Fibroblast of the conjunctiva (primary cell): ENCODE measurements around the gene KYAT1.
A peak's percentile ranks its signal among the peaks of the same experiment; 100 is the strongest.

Experiments used
- DNase-seq: peaks from one replicate; pipeline ENCODE4 v3.0.0-alpha.2; 2010; ENCODE audit warnings: low read depth

The KYAT1 gene

GRCh38 chr9:128838338-128838737 lies 43.4 kb downstream of the KYAT1 start:
- DNase-seq: no peak

DNA sequence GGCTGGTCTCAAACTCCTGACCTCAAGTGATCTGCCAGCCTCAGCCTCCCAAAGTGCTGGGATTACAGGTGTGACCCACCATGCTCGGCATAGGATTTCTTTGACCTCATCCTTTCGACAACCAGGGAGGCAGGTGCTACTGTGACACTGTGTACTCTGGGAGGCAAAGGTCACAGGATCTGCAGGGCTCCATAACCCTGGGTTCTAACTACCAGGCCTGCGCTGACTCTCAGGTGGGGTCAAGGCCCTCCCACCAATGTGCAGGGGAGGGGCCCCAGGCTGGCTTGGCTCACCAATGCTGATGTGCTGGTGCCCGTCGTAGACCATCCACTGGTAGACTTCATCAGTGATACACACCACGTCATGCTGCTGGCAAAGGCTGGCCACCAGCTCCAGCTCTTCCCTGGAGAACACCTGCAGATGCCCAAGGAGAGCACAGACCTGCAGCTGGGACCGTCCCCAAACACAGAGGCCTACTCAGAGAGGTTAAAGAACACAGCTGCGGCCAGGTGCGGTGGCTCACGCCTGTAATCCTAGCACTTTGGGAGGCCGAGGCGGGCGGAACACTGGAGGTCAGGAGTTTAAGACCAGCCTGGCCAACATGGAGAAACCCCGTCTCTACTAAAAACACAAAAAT lies 45.1 kb downstream of the KYAT1 start:
- no peak for DNase-seq

DNA sequence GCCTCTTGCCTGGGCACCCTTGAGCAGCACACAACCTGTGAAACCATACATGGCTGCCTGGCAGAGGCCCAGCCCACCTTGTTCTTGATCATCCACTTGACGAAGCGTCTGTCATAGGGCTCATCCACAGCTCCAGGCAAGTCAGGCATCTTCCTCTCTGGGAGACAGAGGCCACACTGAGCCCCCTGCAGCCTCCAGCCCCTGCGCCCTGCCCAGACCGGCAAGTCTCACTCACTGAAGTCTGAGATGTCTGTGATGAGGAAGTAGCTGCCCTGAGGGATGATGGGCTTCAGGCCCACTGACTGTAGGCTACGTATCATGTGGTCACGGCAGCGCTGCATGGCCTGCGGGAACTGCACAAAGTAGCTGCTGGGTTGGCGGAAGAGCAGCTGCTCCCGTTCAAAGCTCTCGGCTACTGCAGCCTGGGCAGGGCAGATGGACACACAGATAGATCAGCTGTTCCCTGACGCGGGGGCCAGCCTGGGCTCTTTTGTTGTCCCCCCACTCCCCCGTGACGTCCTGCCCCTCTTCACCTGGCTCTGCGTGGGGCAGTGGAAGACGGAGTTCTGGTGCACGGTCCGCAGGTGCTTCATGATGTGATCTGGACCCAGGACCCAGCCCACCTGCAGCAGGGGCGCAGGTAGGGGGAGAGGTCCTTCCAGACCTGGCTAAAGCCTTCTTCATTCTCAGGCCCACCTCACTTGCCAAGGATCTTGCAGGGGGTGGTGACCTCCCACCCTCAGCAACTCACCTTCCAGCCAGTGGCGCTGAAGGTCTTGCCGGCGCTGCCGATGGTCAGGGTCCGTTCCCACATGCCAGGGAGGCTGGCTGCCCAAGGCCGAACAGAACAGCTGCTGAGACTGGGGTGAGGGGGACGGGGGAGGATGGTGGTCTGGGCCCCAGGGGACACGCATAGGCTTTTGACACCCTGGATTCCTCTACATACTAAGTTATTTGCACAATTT lies 46.2 kb downstream of the KYAT1 start:
- DNase-seq: no peak

GRCh38 chr9:128833696-128834095 lies 48.1 kb downstream of the KYAT1 start:
- no peak for DNase-seq

DNA sequence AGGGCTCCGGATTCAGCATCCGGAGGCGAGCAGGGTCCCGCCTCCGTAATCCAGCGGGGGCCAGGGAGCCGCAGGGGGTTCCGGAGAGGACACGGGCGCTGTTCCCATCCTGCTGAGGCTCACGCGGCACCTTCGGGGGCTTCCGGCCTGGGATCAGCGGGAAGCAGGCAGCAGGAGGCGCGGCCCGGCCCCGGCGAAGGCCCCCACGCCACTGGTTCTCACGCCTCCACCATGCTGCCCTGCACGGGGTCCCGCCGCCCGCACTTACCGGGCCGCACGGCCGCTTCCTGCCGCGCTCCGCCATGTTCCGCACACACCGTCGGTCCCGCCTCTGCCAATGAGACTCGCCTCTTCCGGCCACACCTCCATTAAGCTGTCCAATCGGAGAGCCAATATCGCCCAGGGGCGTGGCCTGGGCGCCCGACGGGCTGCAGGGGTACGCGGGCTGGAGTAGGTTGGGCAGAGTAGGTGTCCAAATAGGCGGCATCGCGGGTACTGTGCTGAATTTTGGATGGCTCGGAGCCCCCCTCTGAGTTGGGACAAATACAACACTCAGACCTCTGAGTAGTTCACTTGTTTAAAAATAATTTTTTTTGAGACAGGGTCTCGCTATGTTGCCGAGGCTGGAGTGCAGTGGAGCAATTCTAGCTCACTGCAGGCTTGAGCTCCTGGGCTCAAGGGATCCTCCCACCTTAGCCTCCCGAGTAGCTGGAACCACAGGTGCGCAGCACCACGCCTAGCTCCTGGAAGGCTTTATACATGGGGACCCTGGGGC lies 52.1 kb downstream of the KYAT1 start, which contains the start of gene SPOUT1:
Gene SPOUT1 (minus strand): TSS at position 318 of the 775 bp plus-strand sequence. CDS start 14 bp downstream, at position 304.
- peak; percentile 79 for DNase-seq

GRCh38 chr9:128828719-128829452 lies 52.9 kb downstream of the KYAT1 start:
- DNase-seq: no peak

GRCh38 chr9:128828267-128828666 lies 53.5 kb downstream of the KYAT1 start:
- no peak for DNase-seq

DNA sequence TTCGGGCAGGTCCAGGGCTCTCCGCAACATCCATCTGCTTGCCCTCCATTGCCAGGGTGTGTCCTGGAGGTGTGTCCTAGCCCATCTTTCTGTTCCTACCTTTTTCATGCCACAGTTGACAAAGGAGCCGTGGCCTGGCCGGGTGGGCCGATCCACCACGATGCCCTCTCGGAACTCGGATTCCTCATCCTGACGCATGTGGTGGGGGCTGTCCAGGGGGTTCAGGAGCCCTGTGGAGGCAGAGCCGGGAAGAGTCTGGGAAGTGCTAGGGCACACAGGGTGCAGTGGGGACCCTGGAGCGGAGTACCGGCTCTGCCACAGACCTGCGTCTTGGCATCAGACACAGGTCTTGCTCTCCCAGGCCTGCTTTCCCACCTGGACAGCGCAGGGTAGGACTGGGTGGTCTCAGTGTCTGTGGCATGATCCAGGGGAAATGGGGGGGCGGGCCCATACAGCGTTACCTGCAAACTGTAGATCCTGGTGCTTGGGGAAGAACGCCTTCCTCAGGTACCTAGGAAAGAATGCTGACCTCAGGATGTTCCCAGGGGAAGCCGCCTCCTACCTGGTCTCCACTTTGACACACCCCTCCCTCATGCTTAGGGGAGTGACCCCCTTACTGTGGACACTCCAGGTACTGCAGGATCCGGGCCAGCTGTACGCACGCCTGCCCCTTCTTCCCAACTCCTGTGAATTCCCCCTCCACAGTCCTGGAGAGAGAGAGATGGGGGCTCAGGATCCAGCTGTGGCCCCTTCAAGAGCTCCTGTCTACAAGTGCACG lies 55.6 kb downstream of the KYAT1 start:
- no peak for DNase-seq

DNA sequence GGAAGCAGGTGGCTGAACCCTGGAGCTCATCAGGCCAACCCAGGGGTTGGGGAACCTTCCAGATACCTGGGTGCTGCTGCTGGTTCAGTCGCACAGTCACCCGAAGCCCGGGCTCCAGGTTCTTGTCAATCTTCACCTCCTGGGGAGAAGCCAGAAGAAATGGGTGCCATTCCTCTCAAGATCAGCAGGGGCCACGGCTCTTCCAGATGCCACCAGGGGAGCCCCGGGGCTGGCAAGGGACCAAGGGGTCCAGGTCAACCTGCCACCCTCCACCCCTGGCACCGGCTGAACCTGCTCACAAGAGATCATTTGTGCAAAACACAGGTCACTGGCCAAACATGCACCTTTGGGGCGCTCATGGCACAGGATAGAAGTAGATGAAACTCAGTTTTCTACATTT lies 56.8 kb downstream of the KYAT1 start:
- no peak for DNase-seq

DNA sequence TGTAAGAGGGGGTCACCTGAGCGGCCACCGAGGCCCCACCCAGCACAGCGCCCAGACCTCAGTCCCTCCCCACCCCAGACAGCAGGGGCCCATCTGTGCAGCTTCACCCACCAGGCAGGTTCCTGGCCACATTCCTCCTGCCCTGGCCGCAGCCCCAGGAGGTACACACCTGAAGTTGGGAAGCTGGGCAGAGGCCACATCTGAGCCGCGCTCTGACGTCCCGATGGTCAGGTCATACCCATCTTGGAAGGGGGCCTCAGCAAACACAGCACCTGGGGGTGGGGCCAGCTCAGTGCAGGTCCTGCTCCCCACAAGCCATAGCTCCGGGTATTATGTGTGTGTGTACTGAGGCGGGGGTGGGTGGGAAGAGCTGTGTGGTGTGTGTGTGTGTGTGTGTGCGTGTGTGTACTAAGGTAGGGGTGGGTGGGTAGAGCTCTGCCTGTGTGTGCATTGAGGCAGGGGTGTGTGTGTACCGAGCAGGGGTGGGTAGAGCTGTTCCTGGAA lies 57.8 kb downstream of the KYAT1 start:
- no peak for DNase-seq

DNA sequence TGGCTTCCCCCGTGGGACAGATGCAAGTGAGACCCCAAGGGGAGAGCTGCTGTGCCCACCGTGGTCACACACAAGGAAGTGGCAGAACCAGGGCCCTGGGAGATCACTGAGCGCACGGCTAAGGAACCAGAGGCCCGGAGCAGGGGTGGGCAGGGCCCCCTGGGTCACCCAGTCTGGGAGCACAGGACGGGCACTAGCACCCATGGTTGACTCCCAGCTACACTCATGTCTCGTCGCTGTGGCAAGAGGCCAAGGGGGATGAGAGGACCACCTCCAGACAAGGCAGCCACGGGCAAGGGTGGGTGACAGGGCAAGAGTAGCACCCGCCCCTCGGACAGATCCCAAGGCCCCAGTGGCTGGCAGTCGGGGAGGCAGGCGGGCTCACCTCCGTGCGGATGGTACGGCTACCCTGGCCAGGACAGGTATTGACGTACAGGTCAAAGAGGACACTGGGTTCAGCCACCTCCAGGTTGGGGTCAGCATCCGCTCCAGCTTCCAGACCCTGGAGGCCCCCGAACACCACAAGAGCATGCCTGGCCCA lies 58.3 kb downstream of the KYAT1 start:
- DNase-seq: no peak

- DNase-seq: no peak
These were observed 59.2 kb downstream of the KYAT1 start for GRCh38 chr9:128822407-128823042.

DNA sequence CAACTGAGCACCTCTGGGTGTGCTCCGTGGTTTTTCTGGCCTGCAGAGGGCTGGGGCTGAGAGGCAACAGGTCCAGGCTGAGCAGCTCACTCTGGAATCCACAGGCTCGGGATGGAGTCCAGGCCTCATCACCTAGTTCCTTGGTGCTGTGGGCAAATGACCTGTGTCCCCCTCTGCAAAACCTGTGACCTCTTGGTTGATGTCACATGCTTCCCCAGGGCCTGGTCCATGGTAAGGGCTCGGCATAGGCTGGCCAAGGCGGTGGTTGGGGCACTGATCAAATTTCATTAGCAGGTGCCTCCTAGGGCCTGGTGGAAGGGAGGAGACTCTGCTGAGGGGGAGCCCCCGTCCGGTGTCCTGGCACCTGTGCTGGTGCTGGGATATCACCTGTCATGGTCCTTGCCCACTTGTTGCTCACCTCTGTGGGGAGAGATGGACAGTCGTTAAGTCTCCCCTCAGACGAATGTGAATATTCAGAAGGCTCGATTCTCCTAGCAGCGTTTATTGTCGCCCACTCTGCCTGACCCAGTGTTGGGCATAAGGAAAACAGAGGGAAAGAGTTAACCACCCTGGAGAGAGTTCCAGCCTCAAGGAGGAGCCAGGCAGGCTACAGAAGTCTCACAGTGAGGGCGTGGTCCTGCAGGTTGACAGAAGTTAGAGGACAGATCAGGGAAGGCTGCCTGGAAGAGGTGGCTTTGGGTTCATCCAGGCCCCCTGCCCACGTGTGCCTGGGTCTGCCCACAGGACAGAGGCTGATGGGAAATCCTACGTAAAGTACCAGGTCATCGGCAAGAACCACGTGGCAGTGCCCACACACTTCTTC lies 60.0 kb downstream of the KYAT1 start:
- DNase-seq: no peak

DNA sequence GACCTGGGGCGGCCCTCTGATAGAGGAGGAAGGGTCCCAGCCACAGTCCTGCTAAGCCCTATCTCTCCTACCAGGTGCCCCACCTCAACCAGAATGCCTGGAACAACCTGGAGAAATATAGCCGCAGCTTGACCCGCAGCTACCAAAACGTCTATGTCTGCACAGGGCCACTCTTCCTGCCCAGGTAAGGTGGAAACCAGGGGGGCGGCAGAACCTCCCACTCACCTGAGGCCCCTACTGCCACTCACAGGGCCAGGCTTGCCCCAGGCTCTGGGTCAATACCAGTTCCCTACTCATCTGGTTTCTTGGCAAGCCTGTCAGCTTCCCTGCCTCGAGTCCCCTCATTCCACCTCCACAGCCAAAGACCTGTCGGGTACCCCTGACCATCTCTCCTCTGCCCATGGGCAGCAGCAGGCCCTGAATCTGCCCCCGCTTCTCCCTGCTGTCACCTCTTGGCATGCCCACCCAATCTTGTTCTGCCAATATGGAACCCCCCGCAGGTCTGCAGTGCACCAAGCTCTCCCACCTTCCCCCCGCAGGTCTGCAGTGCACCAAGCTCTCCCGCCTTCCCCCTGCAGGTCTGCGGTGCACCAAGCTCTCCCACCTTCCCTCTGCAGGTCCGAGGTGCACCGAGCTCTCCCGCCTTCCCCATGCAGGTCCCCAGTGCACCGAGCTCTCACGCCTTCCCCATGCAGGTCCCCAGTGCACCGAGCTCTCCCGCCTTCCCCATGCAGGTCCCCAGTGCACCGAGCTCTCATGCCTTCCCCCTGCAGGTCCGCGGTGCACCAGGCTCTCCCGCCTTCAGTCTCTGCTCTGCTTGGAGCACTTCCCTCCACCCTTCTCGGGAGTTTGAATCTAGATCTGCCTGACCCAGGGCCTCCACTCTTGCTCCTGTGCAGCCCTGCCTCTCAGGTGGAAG lies 60.8 kb downstream of the KYAT1 start:
- DNase-seq: no peak

- no peak for DNase-seq
These were observed 61.8 kb downstream of the KYAT1 start for GRCh38 chr9:128819716-128820664.

GRCh38 chr9:128818839-128819715 lies 62.7 kb downstream of the KYAT1 start:
- DNase-seq: no peak
